Hematopoietic multipotent progenitor cell treated with erythropoietin and hydrocortisone succinate and interleukin-3 and kit ligand, for 4 days (in vitro differentiated cells): ENCODE results near the gene RRAD.

Source experiments
- DNase-seq: peaks from one replicate; pipeline ENCODE4 v3.0.0-alpha.2; 2015

RRAD gene

DNA sequence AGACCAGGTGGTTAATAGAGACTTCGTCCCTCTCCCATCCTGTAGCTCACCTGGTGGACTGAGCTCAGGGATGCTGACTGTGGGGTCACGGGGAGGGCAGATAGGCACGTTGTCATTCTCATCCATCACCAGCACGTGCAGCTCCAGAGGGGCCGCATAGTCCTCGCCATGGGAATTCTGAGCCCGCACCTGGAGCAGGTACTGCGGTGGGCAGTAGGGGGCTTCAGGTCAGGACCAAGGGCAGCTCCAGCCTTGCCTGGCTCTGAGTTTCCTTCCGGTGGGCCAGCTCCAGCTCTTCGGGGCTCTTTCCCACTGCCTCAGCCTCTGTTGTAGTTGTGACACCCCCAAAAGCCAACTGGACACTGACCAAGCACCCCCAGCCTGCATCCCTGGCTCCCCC is 12.3 kb downstream of the RRAD start:
- DNase-seq, result no peak

DNA sequence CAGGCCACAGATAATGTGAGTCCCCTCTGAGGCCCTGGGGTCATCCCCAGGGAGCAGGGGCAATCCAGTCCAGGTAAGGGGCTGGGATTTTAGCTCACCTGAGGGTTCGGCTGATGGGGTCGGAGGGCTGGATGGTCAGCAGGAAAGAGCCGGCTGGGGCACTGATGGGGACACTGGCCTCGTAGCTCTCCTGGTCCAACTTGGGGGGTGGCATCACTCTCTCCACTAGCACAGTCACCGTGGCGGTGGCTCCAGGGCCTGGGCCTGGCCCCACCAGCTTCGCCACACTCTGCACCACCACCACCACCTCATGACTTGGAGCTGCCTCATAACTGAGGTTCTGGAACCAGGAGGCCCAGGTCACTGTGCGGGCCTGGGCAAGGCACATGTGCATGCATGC is 13.5 kb downstream of the RRAD start:
- DNase-seq, result no peak

GRCh38 chr16:66911112-66911511 is 14.2 kb downstream of the RRAD start:
- no peak for DNase-seq

DNA sequence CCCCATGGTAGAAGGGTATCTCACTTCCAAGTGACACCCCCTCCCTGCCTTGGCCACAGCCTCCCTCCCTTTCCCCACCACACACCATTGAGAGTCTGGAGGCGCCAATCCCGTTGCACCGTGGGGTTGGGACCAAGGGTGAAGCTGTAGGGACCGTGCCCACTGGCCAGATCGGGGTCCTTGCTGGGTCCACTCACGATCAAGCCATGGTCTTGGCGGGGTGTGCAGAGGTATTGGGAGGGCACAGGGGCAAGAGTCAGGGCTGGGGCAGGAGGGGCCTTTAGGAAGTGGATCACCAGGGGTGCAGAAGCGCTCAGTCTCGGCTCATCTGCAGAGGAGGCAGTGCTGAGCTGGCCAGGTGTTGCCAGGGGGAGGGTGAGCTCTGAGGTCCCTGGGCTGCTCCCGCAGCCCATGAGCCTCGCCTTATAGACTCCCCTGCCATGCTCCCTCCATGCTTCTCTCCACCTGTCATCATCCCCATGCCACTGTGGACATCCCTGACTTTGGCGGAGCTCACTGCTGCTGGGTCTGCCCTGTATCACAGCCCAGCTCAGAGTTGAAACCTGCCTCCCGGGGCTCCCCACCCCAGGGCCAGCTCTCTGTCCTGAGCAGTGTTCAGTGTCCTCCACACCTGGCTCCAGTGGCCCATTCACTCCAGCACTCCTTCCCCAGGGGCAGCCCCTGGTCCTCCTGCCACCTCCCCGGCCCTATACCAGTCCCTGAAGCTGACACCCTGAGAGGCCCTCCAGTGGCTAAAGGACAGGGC is 15.0 kb downstream of the RRAD start:
- no peak for DNase-seq

- no peak for DNase-seq
Measured at GRCh38 chr16:66908762-66909559, 16.4 kb downstream of the RRAD start.

DNA sequence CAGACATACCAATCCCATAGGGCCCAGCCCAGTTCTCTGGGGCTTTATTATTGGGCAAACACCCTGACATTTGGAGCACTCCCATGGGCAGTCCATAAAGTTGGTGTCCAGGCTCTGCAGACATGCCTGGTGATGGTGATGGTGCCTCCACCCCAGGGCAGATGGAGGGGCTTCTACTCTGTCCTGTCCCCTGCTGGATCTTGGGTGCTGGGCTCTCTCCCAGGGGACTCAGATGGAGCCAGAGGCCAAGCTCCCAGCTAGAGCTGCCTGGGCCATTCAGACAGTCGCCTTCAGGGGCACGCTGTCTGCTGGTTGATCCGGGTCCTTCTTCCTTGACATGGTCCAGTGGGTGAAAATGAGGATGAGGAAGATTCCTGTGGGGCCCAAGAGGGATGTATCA is 17.2 kb downstream of the RRAD start:
- DNase-seq, result no peak

GRCh38 chr16:66906916-66907836 is 18.2 kb downstream of the RRAD start:
- no peak for DNase-seq

DNA sequence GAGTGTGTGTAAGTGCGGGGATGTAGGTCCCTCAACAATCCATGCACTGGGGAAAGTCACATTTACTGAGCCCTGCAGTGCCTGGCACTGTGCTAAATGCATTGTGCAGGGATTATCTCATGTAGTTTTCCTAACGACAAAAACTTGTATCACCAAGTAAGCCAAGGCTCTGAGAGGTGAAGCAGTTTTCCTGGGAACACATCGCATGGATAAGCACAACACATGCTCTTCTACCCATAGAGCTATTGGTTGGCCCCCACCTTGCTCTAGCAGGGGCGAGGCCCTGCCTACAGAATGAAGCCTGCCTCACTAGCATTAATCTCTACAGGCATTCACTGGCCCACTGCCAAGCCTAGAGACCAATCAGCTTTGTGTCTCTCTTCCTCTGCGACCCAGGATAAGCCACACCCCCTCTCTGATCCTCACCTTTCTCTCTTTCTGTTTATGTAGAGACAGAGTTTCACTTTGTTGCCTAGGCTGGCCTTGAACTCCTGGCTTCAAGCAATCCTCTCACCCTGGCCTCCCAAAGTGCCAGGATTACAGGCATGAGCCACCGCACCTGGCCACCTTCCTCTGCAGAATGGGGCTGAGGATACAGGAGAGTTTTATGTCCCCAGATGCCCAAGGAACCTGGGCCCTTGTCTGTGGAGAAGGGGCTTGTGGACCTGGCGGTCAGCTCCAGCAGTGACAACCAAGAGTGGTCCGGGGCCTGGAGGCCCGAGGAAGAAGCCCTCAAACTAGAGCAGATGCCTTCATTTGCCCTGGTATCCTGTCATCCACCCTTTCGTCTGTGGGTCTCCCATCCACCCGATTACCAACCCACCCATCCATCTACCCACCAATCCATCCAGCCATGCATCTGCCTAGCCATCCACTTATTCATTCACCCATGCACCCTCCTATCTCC is 19.4 kb downstream of the RRAD start:
- peak; percentile 84 for DNase-seq

DNA sequence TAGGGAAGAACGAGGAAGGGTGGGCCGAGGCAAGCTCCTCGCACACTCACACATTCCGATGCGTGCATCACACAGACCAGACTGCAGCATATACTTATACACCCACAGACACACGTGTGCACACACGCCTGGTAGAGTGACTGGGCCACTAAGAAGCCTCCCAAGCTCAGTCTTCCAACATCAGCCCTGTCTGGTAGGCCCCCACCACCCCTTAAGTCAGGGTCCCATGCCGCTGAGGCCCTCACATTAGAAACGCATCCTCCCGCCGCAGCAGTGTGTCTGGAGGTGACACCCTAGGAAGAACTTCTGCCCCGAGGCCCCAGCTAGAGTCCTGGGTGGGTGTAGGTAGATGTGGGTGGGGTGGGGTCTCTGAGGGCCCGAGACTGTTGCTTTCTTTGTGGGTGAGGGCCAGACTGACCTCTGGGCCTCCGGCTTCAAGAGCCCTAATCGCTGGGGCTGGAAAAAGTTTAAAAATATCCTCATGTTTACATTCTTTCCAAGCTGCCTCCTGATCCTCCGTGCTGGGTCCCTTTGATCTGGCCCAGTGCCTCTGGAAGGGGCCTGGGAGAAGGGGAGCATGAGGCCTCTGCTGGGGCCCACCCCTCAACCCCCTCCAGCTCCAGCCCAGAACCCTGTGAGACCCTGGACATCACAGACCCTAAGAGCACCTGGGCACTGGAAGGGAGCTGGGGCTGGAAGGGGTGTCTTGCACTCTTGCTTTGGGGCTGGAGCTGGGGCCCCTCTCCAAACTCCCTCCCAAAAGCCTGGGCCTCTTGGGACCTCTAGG is 20.3 kb downstream of the RRAD start:
- no peak for DNase-seq

DNA sequence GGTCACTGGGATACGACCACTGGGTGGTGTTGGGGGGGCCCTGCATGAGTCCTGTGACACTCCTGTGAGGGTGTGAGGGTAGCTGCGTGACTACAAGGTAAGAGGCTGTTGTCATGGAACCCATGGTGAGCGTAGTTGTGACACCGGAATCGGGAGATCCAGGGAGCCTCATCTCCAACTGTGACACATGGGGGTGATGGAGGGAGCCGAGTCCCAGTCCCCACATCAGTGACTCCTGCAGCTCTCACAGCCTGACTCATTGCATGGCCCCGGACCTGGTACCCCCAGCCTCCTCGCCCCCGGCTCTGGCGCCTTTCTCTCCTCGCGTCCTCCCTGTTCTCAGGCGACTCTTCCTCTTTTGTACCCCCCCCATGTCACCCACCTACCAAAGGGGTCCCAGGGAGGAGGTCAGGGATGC is 20.9 kb downstream of the RRAD start:
- DNase-seq, result no peak

- DNase-seq, result peak; percentile 28
Measured at GRCh38 chr16:66903544-66904427, 21.5 kb downstream of the RRAD start.

DNA sequence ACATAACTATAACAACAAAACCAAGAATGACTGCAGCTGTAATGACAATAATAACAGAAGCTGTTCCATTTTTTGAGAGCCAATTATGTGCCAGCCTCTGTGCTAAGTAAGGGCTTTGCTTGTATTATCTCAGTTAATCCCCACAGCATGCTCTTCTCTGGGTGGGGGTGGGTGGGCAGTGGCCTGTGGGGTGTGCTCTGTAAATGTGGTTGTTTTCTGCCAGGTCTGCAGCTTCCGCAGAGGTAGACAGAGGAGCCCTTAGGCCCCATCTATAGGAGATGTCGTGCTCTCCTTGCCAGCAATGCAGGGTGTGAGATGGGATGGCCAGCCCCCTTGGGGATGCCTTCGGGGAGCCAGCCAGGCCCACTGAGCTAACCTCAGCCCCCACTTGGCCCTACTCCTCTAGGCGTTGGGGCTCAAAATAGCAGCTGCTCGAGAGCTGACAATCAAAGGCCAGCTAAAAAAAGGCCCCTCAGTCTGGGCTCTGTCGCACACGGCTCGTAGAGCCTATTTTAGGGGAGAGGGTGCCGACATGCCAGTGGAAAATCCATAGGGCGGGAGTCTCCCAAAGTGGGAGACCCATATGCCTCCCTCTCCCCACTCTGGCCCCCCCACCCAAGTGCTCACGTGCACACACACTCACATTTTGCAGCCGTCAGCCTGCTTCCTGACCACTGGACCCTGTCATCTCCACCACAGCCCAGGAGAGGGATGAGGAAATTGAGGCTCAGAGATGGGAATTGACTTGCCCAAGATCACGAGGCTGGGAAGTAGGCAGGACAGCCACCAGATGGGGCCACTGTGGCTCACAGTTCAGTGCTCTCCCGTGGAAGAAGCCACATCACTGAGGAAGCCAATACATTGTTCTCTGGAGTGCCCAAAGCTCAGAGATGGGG is 22.4 kb downstream of the RRAD start:
- DNase-seq, result no peak

DNA sequence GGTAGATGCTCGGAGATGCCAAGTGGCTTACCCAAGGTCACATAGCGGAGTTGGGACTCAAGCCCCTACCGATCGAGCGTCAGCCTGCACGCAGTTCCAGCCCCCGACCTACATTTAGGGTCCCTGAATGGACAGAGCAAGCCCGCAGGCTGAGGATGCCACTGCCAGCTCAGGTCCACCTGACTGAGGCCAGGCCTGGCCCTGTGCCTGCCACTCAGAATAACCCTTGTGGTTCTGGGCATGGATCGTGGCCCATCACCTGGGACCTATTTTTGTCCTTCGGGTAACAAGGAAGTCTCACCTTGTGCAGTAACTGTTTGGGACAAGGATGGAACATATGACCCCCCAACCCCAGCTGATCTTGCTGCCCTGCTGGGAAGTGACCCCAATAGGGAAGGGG is 23.7 kb downstream of the RRAD start:
- DNase-seq, result no peak

DNA sequence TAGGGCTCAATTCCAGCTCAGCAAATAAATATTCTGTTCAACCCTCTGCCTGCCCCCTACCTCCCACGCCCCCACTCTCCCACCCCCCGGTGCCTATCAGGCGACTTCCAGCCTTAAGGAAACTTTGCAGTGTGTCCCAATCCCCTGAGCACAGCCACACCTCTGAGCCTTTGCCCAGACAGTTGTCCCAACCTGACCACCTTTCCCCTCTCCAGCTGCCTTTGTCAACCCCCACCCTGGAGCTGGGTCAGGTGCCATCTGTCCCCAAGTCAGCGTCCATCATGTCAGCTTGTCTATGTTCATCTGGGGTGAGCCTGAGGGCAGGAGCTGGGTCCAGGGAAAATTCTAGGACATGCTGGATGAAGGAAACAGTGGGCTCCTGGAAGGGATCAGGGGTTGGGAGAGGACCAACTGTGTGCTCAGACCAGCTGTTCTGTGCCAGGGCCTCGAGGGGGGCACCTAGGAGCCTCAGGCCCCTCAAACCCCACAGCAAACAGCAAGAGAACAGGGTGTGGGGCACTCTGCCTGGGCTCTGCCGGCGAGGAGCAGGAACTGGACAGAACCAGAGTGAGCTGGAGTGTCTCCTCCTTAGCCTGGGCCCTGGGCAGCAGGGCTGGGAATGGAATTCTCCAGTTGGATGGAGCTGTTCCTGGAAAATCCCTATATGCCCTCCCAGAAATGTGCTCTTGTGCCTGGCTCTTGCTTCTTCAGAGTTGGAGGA is 24.5 kb downstream of the RRAD start:
- DNase-seq, result no peak

- peak; percentile 89 for DNase-seq
Measured at GRCh38 chr16:66899945-66900710, 25.2 kb downstream of the RRAD start.

DNA sequence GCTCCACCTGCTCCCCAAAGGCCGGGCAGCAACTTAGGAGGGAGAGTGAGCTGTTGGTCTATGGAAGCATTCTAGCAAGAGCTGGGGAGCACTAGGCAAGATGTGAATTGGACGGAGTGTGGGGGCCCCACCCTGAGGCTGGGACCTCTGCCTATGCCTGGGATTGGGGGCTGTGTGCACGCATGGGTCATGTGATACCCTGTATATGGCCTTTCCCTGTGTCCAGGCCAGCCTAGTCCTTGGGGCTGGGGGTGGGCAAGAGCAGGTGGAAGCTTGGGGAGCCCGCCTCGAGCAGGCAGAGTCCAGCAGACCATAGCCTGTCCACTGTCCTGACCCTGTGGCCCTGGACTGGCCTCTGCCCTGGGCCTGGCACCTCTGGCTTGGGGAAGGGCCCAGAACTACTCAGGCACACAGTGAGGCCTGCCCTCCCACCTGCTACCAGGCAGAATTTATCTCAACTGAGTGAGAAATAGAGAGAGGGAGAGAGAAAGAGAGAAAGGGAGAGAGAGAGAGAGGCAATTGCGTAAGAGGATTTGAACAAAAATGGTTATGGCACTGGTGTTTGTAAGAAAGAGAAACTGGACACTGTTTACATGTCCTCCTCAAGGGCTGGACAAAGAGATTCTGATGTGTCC is 25.9 kb downstream of the RRAD start:
- peak; percentile 36 for DNase-seq

DNA sequence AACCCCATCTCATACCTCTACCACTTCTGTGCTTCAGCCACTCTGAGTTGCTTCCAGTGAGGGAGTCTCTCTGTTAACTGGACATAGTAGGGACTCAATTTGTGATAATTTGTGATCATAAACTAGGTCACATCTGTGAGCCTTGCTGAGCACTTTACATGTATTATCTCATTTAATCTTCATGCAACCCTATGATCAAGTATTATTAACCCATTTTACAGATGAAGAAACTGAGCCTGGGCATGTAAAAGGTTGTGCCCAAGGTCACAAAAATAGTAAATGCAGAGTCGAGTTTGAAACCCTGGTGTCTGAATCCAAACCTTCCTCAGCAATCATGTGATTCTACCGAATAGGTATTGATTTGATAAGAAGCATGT is 26.4 kb downstream of the RRAD start:
- no peak for DNase-seq
